Measurements from ENCODE around the gene RIMS1.

Gene RIMS1

GRCh38 chr6:72094506-72094905 is 208.2 kb downstream of the RIMS1 start:
- DNase-seq (ENCODE audit: low read depth in 2 of 2), result no peak

- no peak for DNase-seq (ENCODE audit: low read depth in 2 of 2)
Observed at GRCh38 chr6:72102561-72102960, 216.2 kb downstream of the RIMS1 start.

GRCh38 chr6:72111611-72112010 is 225.3 kb downstream of the RIMS1 start:
- DNase-seq (ENCODE audit: low read depth in 2 of 2), result no peak

- DNase-seq (ENCODE audit: low read depth in 2 of 2), result no peak
Observed at GRCh38 chr6:72130327-72130726, 244.0 kb downstream of the RIMS1 start.

GRCh38 chr6:72132427-72132826 is 246.1 kb downstream of the RIMS1 start:
- DNase-seq (ENCODE audit: low read depth in 2 of 2), result no peak

- DNase-seq (ENCODE audit: low read depth in 2 of 2), result no peak
Observed at GRCh38 chr6:72132851-72133250, 246.5 kb downstream of the RIMS1 start.

GRCh38 chr6:72133324-72133723 is 247.0 kb downstream of the RIMS1 start:
- no peak for DNase-seq (ENCODE audit: low read depth in 2 of 2)

GRCh38 chr6:72140795-72141194 is 254.4 kb downstream of the RIMS1 start:
- DNase-seq (ENCODE audit: low read depth in 2 of 2), result no peak

- no peak for DNase-seq (ENCODE audit: low read depth in 2 of 2)
Observed at GRCh38 chr6:72149715-72150114, 263.4 kb downstream of the RIMS1 start.

GRCh38 chr6:72151742-72152141 is 265.4 kb downstream of the RIMS1 start:
- DNase-seq (ENCODE audit: low read depth in 2 of 2), result no peak

- peak; percentile 13 to 17 for DNase-seq (ENCODE audit: low read depth in 2 of 2)
Observed at GRCh38 chr6:72175916-72176315, 289.6 kb downstream of the RIMS1 start.

GRCh38 chr6:72182337-72183246 is 296.2 kb downstream of the RIMS1 start:
- no peak for DNase-seq (ENCODE audit: low read depth in 2 of 2)

- no peak for DNase-seq (ENCODE audit: low read depth in 2 of 2)
Observed at GRCh38 chr6:72203983-72204382, 317.6 kb downstream of the RIMS1 start.

- DNase-seq (ENCODE audit: low read depth in 2 of 2), result no peak
Observed at GRCh38 chr6:72205500-72205899, 319.1 kb downstream of the RIMS1 start.

GRCh38 chr6:72206606-72207005 is 320.3 kb downstream of the RIMS1 start:
- DNase-seq (ENCODE audit: low read depth in 2 of 2), result no peak

GRCh38 chr6:72212686-72213085 is 326.3 kb downstream of the RIMS1 start:
- no peak for DNase-seq (ENCODE audit: low read depth in 2 of 2)

- no peak for DNase-seq (ENCODE audit: low read depth in 2 of 2)
Observed at GRCh38 chr6:72213654-72214053, 327.3 kb downstream of the RIMS1 start.

- no peak for DNase-seq (ENCODE audit: low read depth in 2 of 2)
Observed at GRCh38 chr6:72216222-72217068, 330.1 kb downstream of the RIMS1 start.

GRCh38 chr6:72217626-72218025 is 331.3 kb downstream of the RIMS1 start:
- DNase-seq (ENCODE audit: low read depth in 2 of 2), result no peak

- DNase-seq (ENCODE audit: low read depth in 2 of 2), result no peak
Observed at GRCh38 chr6:72218125-72218524, 331.8 kb downstream of the RIMS1 start.

GRCh38 chr6:72219536-72219935 is 333.2 kb downstream of the RIMS1 start:
- no peak for DNase-seq (ENCODE audit: low read depth in 2 of 2)

GRCh38 chr6:72238021-72238420 is 351.7 kb downstream of the RIMS1 start:
- DNase-seq (ENCODE audit: low read depth in 2 of 2), result no peak

- no peak for DNase-seq (ENCODE audit: low read depth in 2 of 2)
Observed at GRCh38 chr6:72238900-72239299, 352.6 kb downstream of the RIMS1 start.
